Keratinocyte (primary cell): ENCODE data around the gene ST3GAL2. TPM values are rescaled to one million over a fixed set of nuclear protein-coding genes. Genes with fewer than 3 reads are reported as not detected.
A peak's percentile ranks its signal among the peaks of the same experiment; 100 is the strongest.

Experiments used
- DNase-seq: peaks from one replicate; pipeline ENCODE4 v3.0.0-alpha.2; 2011; ENCODE audit warnings: low read depth, missing footprints, low spot score
- FAIRE-seq: peaks from 2 replicates; lab custom pipeline; 2011; peaks lifted over from hg19 to GRCh38; lab: Jason Lieb, UNC
- H2AFZ ChIP-seq: 2 replicates; pipeline ENCODE4 v1.6.0; 2012; ENCODE audit warnings: low read length, control low read depth, inconsistent platforms; ENCODE audit not compliant: control insufficient read depth
- H3K27ac ChIP-seq: 2 replicates; pipeline ENCODE4 v1.5.1; 2011; ENCODE audit warnings: low read length; ENCODE audit not compliant: control insufficient read depth, insufficient read depth
- H3K27me3 ChIP-seq: 3 replicates; pipeline ENCODE4 v1.6.0; 2011; ENCODE audit warnings: low read length; ENCODE audit not compliant: control insufficient read depth, insufficient read depth; ENCODE audit errors: extremely low read depth
- H3K36me3 ChIP-seq, 2 experiments: 2 replicates in 1 of 2; 3 replicates in 1 of 2; pipeline ENCODE4 v1.5.1; 2011; ENCODE audit warnings: low read length in 2 of 2, mild to moderate bottlenecking in 1 of 2; ENCODE audit not compliant: control insufficient read depth in 2 of 2, insufficient read depth in 2 of 2; ENCODE audit errors: extremely low read depth in 1 of 2
- H3K4me1 ChIP-seq: 3 replicates; pipeline ENCODE4 v1.5.1; 2011; ENCODE audit warnings: low read length; ENCODE audit not compliant: control insufficient read depth, insufficient read depth; ENCODE audit errors: extremely low read depth
- H3K4me2 ChIP-seq: 3 replicates; pipeline ENCODE4 v1.6.0; 2011; ENCODE audit warnings: low read depth, low read length; ENCODE audit not compliant: control insufficient read depth, insufficient read depth; ENCODE audit errors: extremely low read depth
- H3K4me3 ChIP-seq, 3 experiments: fragments of 200-600 bp in 1 of 3; sonication (generic) in 1 of 3; 2 replicates in 2 of 3; 3 replicates in 1 of 3; pipeline ENCODE4 v1.5.1; 2011 to 2016; ENCODE audit warnings: low read length in 3 of 3, mild to moderate bottlenecking in 3 of 3, control low read depth in 2 of 3, inconsistent platforms in 1 of 3, low read depth in 1 of 3, mixed read lengths in 1 of 3, mixed run types in 1 of 3, moderate library complexity in 1 of 3; ENCODE audit not compliant: control insufficient read depth in 2 of 3, insufficient read depth in 2 of 3; ENCODE audit errors: extremely low read depth in 1 of 3
- H3K79me2 ChIP-seq: 2 replicates; pipeline ENCODE4 v1.6.0; 2012; ENCODE audit warnings: low read length; ENCODE audit not compliant: control insufficient read depth, insufficient read depth
- H3K9ac ChIP-seq: 3 replicates; pipeline ENCODE4 v1.6.0; 2011; ENCODE audit warnings: low read length; ENCODE audit not compliant: control insufficient read depth, insufficient read depth; ENCODE audit errors: extremely low read depth
- H3K9me1 ChIP-seq: 3 replicates; pipeline ENCODE4 v1.6.0; 2011; ENCODE audit warnings: low read length; ENCODE audit not compliant: control insufficient read depth, insufficient read depth; ENCODE audit errors: extremely low read depth
- H3K9me3 ChIP-seq: 2 replicates; pipeline ENCODE4 v1.5.1; 2012; ENCODE audit warnings: low read depth, low read length; ENCODE audit not compliant: control insufficient read depth
- H4K20me1 ChIP-seq: 3 replicates; pipeline ENCODE4 v1.6.0; 2011; ENCODE audit warnings: low read length; ENCODE audit not compliant: control insufficient read depth, insufficient read depth; ENCODE audit errors: extremely low read depth
- CTCF ChIP-seq, 3 experiments: IDR thresholded peaks in 1 of 3; conservative IDR thresholded peaks in 1 of 3; optimal IDR thresholded peaks in 1 of 3; 2 replicates in 2 of 3; 3 replicates in 1 of 3; pipeline versions ENCODE3 to v1.5.1; 2011; ENCODE audit warnings: low read length in 3 of 3, mild to moderate bottlenecking in 3 of 3, moderate library complexity in 2 of 3, control low read depth in 1 of 3, inconsistent platforms in 1 of 3; ENCODE audit not compliant: insufficient read depth in 2 of 3; ENCODE audit errors: extremely low read depth in 1 of 3
- EZH2 ChIP-seq: IDR thresholded peaks from one replicate; pipeline ENCODE4 v1.6.1; 2012; ENCODE audit warnings: inconsistent platforms, mild to moderate bottlenecking, low read length, moderate library complexity
- dilution Hi-C: fragments of 300-500 bp; cut with MboI; formaldehyde crosslinking; loops from one replicate; pipeline ENCODE4 v1.7.0; 2020; ENCODE audit warnings: low sequenced_read_pairs; ENCODE audit not compliant: extremely low pct_ligation_motif_present
- polyA plus RNA-seq, 5 experiments: library from polyadenylated mRNA; depleted of rRNA in 3 of 5; stranded (reverse) in 3 of 5; stranded (forward) in 1 of 5; unstranded in 1 of 5; fragments of >200 nt; gene quantifications; 1 replicate in 1 of 5; 2 replicates in 3 of 5; 3 replicates in 1 of 5; pipeline versions ENCODE4 v1.2.1 to v1.2.3, GENCODE V29; 2011 to 2012; ENCODE audit warnings: missing spikeins in 2 of 5, low read depth in 1 of 5, low replicate concordance in 1 of 5

The ST3GAL2 gene
- polyA plus RNA-seq, 1 donor (not counting 4 experiments of a cell fraction or from before 2014, with no cell fraction given) = 4.0 TPM

GRCh38 chr16:70476272-70477020 lies 37.5 kb upstream of the ST3GAL2 start:
- H3K27ac ChIP-seq = peak overlapping the region; percentile 21
- peak; percentile 100 for FAIRE-seq

DNA sequence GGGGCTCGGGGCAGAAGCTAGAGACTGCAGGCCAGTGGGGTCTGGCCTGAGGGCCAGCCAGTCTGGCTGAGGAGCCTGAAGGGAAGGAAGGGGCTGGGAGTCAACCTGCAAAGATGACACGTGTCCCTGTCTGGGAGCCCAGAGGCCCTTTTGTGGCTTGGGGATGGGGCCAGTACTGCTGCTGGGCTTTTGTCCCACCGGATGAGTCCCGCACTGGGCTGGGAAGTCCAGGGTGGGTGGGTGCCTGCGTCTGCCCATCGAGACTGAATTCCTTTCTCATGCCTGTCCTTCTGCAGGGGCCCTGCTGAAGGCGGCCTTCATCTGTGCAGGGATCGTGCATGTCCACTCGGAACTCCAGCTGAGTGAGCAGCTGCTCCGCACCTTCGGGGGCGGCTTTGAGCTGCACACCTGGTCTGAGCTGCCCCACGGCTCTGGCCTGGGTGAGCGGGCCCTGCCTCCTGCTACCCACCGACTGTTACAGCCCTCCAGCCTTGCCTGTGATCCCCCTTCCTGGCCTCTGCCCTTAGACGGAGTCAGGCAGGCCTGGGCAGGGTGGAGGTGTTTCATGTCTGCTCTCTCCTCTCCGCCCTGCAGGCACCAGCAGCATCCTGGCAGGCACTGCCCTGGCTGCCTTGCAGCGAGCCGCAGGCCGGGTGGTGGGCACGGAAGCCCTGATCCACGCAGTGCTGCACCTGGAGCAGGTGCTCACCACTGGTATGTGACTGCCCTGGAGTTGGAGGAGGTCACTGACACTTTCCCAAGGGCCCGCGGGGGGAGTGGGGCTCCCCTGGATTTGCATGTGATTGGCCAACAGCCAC lies 36.4 kb upstream of the ST3GAL2 start:
- H3K9me3 ChIP-seq = no peaks in the 10 kb centered on the region
- no peak overlapping the region for H3K4me3 ChIP-seq
- peak overlapping the region; percentile 43 for H2AFZ ChIP-seq
- H3K9ac ChIP-seq = no peak overlapping the region
- no peaks in the 10 kb centered on the region for H3K27me3 ChIP-seq
- no peaks in the 10 kb centered on the region for H3K9me1 ChIP-seq
- dilution Hi-C loops = no loop called here
- no peak overlapping the region for H3K27ac ChIP-seq
- no peaks in the 10 kb centered on the region for H4K20me1 ChIP-seq
- H3K36me3 ChIP-seq = peaks cover 8 to 13% of the 10 kb centered on the region in 2 experiments
- peak; percentile 77 for FAIRE-seq
- peaks cover 47% of the 10 kb centered on the region for H3K4me1 ChIP-seq
- peak overlapping the region; percentile 22 for H3K4me2 ChIP-seq
- TF ChIP-seq CTCF (optimal IDR thresholded peaks at IDR 0.05 in 1 of 3, IDR thresholded peaks at IDR 0.05 in 1 of 3, conservative IDR thresholded peaks at IDR 0.05 in 1 of 3; ENCODE audit: extremely low read depth in 1 of 3, insufficient read depth in 2 of 3, low read length in 3 of 3) = no peak
- no peak for TF ChIP-seq EZH2
- H3K79me2 ChIP-seq = no peaks in the 10 kb centered on the region
- DNase-seq = no peak

More at GRCh38 chr16:70476272-70477020, 37.5 kb upstream of the ST3GAL2 start:
- Histone ChIP-seq H3K36me3 (peaks cover 14 to 22% of the 10 kb centered on the region in 2 experiments), H2AFZ (no peak overlapping the region), H3K9me3 (no peaks in the 10 kb centered on the region), H4K20me1 (no peaks in the 10 kb centered on the region), H3K79me2 (no peaks in the 10 kb centered on the region), H3K27me3 (no peaks in the 10 kb centered on the region), H3K4me3 (peak overlapping the region in 1 of 3 experiments; percentile 32), H3K4me2 (peak overlapping the region; percentile 67), H3K9ac (no peak overlapping the region), H3K9me1 (no peaks in the 10 kb centered on the region), H3K4me1 (peaks cover 53% of the 10 kb centered on the region)
- TF ChIP-seq CTCF (optimal IDR thresholded peaks at IDR 0.05 in 1 of 3, IDR thresholded peaks at IDR 0.05 in 1 of 3, conservative IDR thresholded peaks at IDR 0.05 in 1 of 3; ENCODE audit: extremely low read depth in 1 of 3, insufficient read depth in 2 of 3, low read length in 3 of 3) (no peak), EZH2 (no peak)
- no peak for DNase-seq
- dilution Hi-C loops = no loop called here
